VCaP (cell line): ENCODE data around the gene PPID.
"Not testable (repeated sequence)": the region's sequence is repeated elsewhere in the genome, so short reads cannot be mapped to it uniquely, and the experiment has no call there.

ENCODE experiments used
- H3K27ac ChIP-seq: fragments of 450-650 bp; 2 replicates; pipeline ENCODE4 v1.5.1; 2017
- CTCF ChIP-seq: fragments of 450-650 bp; conservative IDR thresholded peaks from 2 replicates; pipeline ENCODE4 v1.5.1; 2017; ENCODE audit warnings: mild to moderate bottlenecking, moderate library complexity

PPID gene

GRCh38 chr4:158766434-158767044, 43.3 kb upstream of the PPID start:
- no peak overlapping the region for H3K27ac ChIP-seq
- no peak for TF ChIP-seq CTCF

- no peak overlapping the region for H3K27ac ChIP-seq
- no peak for TF ChIP-seq CTCF
These were observed 40.3 kb upstream of the PPID start for GRCh38 chr4:158763462-158763861.

GRCh38 chr4:158762553-158762952, 39.4 kb upstream of the PPID start:
- no peak for TF ChIP-seq CTCF
- no peak overlapping the region for H3K27ac ChIP-seq

- no peak overlapping the region for H3K27ac ChIP-seq
- TF ChIP-seq CTCF, result no peak
These were observed 37.7 kb upstream of the PPID start for GRCh38 chr4:158760866-158761265.

GRCh38 chr4:158759539-158759938, 36.3 kb upstream of the PPID start:
- not testable (repeated sequence) for H3K27ac ChIP-seq

GRCh38 chr4:158758703-158759102, 35.5 kb upstream of the PPID start:
- TF ChIP-seq CTCF, result no peak
- no peak overlapping the region for H3K27ac ChIP-seq

- no peak for TF ChIP-seq CTCF
- no peak overlapping the region for H3K27ac ChIP-seq
These were observed 34.9 kb upstream of the PPID start for GRCh38 chr4:158758142-158758541.

GRCh38 chr4:158756588-158756987, 33.4 kb upstream of the PPID start:
- TF ChIP-seq CTCF, result no peak
- no peak overlapping the region for H3K27ac ChIP-seq

- not testable (repeated sequence) for H3K27ac ChIP-seq
These were observed 32.6 kb upstream of the PPID start for GRCh38 chr4:158755819-158756218.
